ENCODE data around the gene DHRS3. TPM values are rescaled to one million over a fixed set of nuclear protein-coding genes. Genes with fewer than 3 reads are reported as not detected.

The DHRS3 gene
- total RNA-seq, 2 donors from 2014 or later, result 171 to 178 TPM

DNA sequence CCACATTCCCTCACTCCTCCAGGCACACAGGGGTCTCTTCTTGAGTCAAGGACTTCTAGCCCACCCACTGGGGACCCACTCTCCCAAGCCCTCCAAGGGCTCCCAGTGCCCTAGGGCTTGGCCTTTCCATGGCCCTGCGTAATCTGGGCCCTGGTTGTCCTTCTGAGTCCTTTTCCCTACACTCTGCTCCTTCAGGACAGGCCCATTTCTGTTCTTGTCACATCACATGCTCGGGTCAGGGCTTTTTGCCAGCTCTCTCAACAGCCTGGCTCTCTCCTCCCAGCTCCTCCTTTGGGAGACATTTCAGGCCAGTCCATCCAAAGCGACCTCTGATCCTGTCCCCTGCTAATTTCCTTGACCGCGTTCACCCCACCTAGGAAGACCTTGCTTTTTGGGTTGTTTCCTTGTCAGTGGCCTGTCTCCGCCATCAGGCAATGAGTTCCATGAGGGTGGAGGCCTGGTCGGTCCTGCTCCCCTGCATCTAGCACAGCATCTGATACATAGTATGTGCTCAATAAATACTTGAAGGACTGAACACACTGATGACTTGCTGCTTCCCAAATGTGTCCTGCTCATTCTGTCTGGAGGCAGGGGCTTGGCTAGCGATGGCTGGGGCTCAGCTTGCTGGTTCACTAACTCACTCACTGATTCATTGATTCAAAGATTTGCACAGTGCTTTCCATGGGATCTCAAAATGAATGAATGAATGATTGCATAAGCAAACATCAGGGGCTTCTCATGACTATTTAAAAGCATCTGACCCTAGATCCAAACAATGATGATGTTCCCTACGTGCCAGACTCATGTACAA is 44.8 kb downstream of the DHRS3 start:
- TF ChIP-seq POLR2AphosphoS5 (IDR thresholded peaks at IDR 0.05), result no peak
- TF ChIP-seq, protein P1, sequence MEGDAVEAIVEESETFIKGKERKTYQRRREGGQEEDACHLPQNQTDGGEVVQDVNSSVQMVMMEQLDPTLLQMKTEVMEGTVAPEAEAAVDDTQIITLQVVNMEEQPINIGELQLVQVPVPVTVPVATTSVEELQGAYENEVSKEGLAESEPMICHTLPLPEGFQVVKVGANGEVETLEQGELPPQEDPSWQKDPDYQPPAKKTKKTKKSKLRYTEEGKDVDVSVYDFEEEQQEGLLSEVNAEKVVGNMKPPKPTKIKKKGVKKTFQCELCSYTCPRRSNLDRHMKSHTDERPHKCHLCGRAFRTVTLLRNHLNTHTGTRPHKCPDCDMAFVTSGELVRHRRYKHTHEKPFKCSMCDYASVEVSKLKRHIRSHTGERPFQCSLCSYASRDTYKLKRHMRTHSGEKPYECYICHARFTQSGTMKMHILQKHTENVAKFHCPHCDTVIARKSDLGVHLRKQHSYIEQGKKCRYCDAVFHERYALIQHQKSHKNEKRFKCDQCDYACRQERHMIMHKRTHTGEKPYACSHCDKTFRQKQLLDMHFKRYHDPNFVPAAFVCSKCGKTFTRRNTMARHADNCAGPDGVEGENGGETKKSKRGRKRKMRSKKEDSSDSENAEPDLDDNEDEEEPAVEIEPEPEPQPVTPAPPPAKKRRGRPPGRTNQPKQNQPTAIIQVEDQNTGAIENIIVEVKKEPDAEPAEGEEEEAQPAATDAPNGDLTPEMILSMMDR (IDR thresholded peaks at IDR 0.05), result no peak
- H3K27me3 ChIP-seq (replicated peaks; ENCODE audit: insufficient read depth), result no peaks in the 10 kb centered on the region
- no peaks in the 10 kb centered on the region for H3K4me1 ChIP-seq (replicated peaks)
- H3K36me3 ChIP-seq, result peaks cover 6 to 8% of the 10 kb centered on the region in 2 donors
- no peaks in the 10 kb centered on the region for H3K9me3 ChIP-seq
- no peak for DNase-seq (ENCODE audit: low spot score)
- H3K4me3 ChIP-seq, result no peak overlapping the region
- no peak overlapping the region for H3K27ac ChIP-seq
- 84% methylated on average over 9 of the region's 9 CpGs for WGBS
- intact Hi-C loops (cut with DNase I), result no loop called here

DNA sequence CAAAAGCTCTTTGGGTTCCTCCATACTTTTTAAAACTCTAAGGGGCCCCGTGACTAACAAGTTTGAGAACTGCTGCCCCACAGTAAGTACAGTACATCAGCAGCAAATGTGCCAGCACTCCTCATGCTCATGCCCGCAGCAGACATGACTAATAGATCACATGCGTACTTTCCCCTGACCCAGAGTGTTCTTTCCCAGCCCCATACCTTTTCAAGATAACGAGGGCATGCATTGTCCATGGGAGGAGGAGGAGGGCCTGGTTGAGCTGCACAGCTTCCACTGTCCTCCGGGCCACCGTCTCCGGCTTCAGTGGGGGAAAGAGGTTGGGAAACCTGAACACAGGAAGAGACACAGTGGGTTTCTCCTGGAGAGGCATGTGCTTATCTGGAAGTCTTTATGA is 45.5 kb downstream of the DHRS3 start:
- H3K4me3 ChIP-seq, result no peak overlapping the region
- 92% methylated on average over 7 of the region's 7 CpGs for WGBS
- TF ChIP-seq POLR2A (IDR thresholded peaks at IDR 0.05), result no peak
- no peak overlapping the region for H3K27ac ChIP-seq
- H3K4me1 ChIP-seq (replicated peaks), result no peaks in the 10 kb centered on the region
- peaks cover 6 to 9% of the 10 kb centered on the region in 2 donors for H3K36me3 ChIP-seq
- intact Hi-C loops (cut with DNase I), result no loop called here
- no peak for DNase-seq (ENCODE audit: low spot score)
- H3K27me3 ChIP-seq (replicated peaks; ENCODE audit: insufficient read depth), result no peaks in the 10 kb centered on the region
- no peaks in the 10 kb centered on the region for H3K9me3 ChIP-seq

DNA sequence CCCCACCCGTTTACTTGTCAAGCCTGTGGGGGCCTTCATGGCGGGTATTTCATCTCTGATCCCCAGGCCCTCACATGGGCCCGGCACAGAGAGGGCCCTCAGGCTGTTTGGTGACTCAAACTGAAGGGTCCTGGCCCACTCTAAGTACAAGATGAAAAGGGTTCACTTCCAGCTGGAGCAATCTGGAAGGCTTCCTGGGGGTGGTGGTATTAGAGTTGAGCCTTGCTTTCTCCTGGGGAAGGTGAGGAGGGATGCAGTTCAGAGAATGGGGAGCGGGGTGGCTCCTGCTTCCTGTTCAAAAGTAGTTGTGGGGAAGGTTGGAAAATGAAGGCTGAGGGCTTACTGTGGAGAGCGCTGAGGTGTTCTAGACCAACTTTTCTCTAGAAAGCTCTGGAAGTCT is 47.7 kb downstream of the DHRS3 start:
- TF ChIP-seq POLR2AphosphoS5 (IDR thresholded peaks at IDR 0.05) (no peak), POLR2A (IDR thresholded peaks at IDR 0.05) (no peak)
- TF ChIP-seq, protein P1 (IDR thresholded peaks at IDR 0.05), result no peak
- DNase-seq (ENCODE audit: low spot score), result no peak
- 88% methylated on average over 5 of the region's 5 CpGs for WGBS
- H3K9me3 ChIP-seq, result no peaks in the 10 kb centered on the region
- H3K4me1 ChIP-seq (replicated peaks), result no peaks in the 10 kb centered on the region
- H3K4me3 ChIP-seq, result no peak overlapping the region
- H3K36me3 ChIP-seq, result peaks cover 6 to 9% of the 10 kb centered on the region in 2 donors
- H3K27ac ChIP-seq, result no peak overlapping the region
- no peaks in the 10 kb centered on the region for H3K27me3 ChIP-seq (replicated peaks; ENCODE audit: insufficient read depth)
- intact Hi-C loops (cut with DNase I), result no loop called here

DNA sequence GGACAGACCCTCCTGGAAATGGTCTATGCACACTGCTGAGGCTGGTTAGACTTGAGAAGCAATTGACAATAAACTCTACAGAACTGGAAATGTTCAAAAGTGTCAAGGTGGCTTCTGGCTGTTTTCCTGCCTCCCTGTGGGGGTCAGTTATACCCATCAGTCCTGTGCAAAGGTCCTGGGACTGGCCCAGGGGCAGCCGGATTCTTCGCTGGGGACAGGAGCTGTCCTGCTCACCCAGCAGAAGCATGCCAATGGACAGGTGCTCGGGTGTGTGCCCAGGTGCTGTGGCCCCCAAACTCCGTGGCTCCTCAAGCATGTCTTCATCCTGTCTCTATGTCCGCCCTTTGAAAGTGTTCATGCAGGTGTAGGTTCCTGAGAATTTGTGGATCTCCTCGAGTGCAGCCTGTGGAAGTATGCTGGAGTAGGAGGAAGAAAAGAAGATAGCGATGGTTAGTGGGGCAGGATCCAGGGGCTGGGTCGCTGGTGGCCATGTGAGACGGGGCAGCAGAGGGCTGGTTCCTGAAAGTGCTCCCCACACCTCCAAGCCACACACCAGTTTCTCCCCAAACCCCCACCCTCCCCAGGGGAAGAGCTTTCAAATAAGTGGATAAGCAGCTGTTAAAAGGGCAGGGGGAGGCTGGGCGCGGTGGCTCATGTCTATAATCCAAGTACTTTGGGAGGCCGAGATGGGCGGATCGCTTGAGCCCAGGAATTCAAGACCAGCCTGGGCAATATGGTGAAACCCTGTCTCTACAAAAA is 49.8 kb downstream of the DHRS3 start:
- TF ChIP-seq POLR2AphosphoS5 (IDR thresholded peaks at IDR 0.05), result no peak
- no peak for TF ChIP-seq POLR2A (IDR thresholded peaks at IDR 0.05)
- TF ChIP-seq, protein P1 (IDR thresholded peaks at IDR 0.05), result no peak
- H3K4me3 ChIP-seq, result no peak overlapping the region
- no peak overlapping the region for H3K27ac ChIP-seq
- no peaks in the 10 kb centered on the region for H3K9me3 ChIP-seq
- WGBS, result 86% methylated on average over 14 of the region's 14 CpGs
- no peaks in the 10 kb centered on the region for H3K27me3 ChIP-seq (replicated peaks; ENCODE audit: insufficient read depth)
- DNase-seq (ENCODE audit: low spot score), result no peak
- H3K36me3 ChIP-seq, result peaks cover 0 to 9% of the 10 kb centered on the region in 2 donors
- intact Hi-C loops (cut with DNase I), result no loop called here
- no peaks in the 10 kb centered on the region for H3K4me1 ChIP-seq (replicated peaks)

DNA sequence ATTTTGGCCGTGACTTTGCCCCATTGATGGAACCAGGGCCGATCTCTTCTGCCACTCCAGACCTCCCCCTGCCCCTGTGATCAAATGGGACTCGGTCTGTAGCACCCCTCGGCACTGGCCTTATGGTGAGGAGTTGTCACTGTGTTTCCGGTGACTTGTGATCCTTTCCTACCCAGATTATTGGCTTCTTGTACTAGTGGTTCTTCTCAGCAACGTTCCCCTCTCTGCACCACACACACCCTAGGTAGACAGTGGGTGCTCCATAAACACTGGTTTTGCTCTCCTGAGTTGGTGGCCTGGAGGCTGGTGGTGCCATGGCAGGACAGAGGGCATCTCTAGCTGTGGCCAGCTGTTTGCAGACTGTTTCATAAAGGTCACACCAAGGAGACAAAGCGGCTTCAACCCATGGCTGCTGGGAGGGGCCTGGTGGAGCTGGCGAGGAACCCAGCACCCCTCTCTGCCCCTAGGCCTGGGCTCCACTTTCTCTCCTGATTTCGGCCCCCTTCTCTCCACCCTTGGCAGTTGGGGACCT is 50.7 kb downstream of the DHRS3 start:
- intact Hi-C loops (cut with DNase I), result no loop called here
- no peak for TF ChIP-seq POLR2AphosphoS5 (IDR thresholded peaks at IDR 0.05)
- TF ChIP-seq POLR2A (IDR thresholded peaks at IDR 0.05), result no peak
- TF ChIP-seq, protein P1 (IDR thresholded peaks at IDR 0.05), result no peak
- H3K27me3 ChIP-seq (replicated peaks; ENCODE audit: insufficient read depth), result no peaks in the 10 kb centered on the region
- peak overlapping the region in 1 of 2 donors; percentile 12 for H3K27ac ChIP-seq
- no peak overlapping the region for H3K4me3 ChIP-seq
- no peaks in the 10 kb centered on the region for H3K4me1 ChIP-seq (replicated peaks)
- WGBS, result 82% methylated on average over 9 of the region's 9 CpGs
- no peak for DNase-seq (ENCODE audit: low spot score)
- peaks cover 0 to 9% of the 10 kb centered on the region in 2 donors for H3K36me3 ChIP-seq
- H3K9me3 ChIP-seq, result no peaks in the 10 kb centered on the region
